GM23248 (cell line): ENCODE results near the gene MCM9.

Experiments used
- EZH2 ChIP-seq: fragments of 200-600 bp; sonication (generic); IDR thresholded peaks from 2 replicates; pipeline ENCODE4 v1.6.1; 2018; ENCODE audit warnings: antibody characterized with exemption, mild to moderate bottlenecking; ENCODE audit not compliant: insufficient read depth, poor library complexity, severe bottlenecking
- EZH2phosphoT487 ChIP-seq: fragments of 200-600 bp; sonication (generic); IDR thresholded peaks from 2 replicates; pipeline ENCODE4 v1.6.1; 2018; ENCODE audit warnings: antibody characterized with exemption, moderate library complexity, mild to moderate bottlenecking, low read depth; ENCODE audit not compliant: insufficient read depth

GRCh38 chr6:118865100-118865391, 69.9 kb downstream of the MCM9 start:
- TF ChIP-seq EZH2phosphoT487 (no peak), EZH2 (no peak)
